Smooth muscle cell (in vitro differentiated cells): ENCODE data around the gene NTSR2. TPM values are rescaled to one million over a fixed set of nuclear protein-coding genes. Genes with fewer than 3 reads are reported as not detected.

Experiments used
- DNase-seq: peaks from one replicate; lab custom pipeline; 2025; ENCODE audit not compliant: unreplicated experiment; lab: John Stamatoyannopoulos, UW
- H2AFZ ChIP-seq: fragments of 200-600 bp; sonication (generic); 2 replicates; pipeline ENCODE4 v1.6.0; 2016; ENCODE audit warnings: antibody characterized with exemption, low read depth, mild to moderate bottlenecking
- H3F3A ChIP-seq: fragments of 200-600 bp; sonication (generic); 2 replicates; pipeline ENCODE4 v1.6.0; 2017; ENCODE audit warnings: antibody characterized with exemption, low read depth
- H3K27ac ChIP-seq: fragments of 200-600 bp; sonication (generic); 2 replicates; pipeline ENCODE4 v1.5.1; 2016; ENCODE audit warnings: low read depth, mild to moderate bottlenecking
- H3K27me3 ChIP-seq: fragments of 200-600 bp; sonication (generic); 2 replicates; pipeline ENCODE4 v1.6.1; 2016; ENCODE audit warnings: low read depth, mild to moderate bottlenecking
- H3K36me3 ChIP-seq: fragments of 200-600 bp; sonication (generic); 2 replicates; pipeline ENCODE4 v1.5.1; 2016; ENCODE audit warnings: low read depth
- H3K4me1 ChIP-seq: fragments of 200-600 bp; sonication (generic); 2 replicates; pipeline ENCODE4 v1.5.1; 2016; ENCODE audit warnings: low read depth
- H3K4me2 ChIP-seq: fragments of 200-600 bp; sonication (generic); 2 replicates; pipeline ENCODE4 v1.6.0; 2016; ENCODE audit warnings: mild to moderate bottlenecking
- H3K4me3 ChIP-seq: fragments of 200-600 bp; sonication (generic); 2 replicates; pipeline ENCODE4 v1.5.1; 2016; ENCODE audit warnings: mild to moderate bottlenecking
- H3K79me2 ChIP-seq: fragments of 200-600 bp; sonication (generic); 2 replicates; pipeline ENCODE4 v1.6.0; 2016; ENCODE audit warnings: low read depth, mild to moderate bottlenecking
- H3K9ac ChIP-seq: fragments of 200-600 bp; sonication (generic); 2 replicates; pipeline ENCODE4 v1.6.0; 2016; ENCODE audit warnings: low read depth
- H3K9me3 ChIP-seq: fragments of 200-600 bp; sonication (generic); replicated peaks from 2 replicates; pipeline ENCODE4 v1.5.1; 2016; ENCODE audit warnings: low read depth
- H4K20me1 ChIP-seq: fragments of 200-600 bp; sonication (generic); 2 replicates; pipeline ENCODE4 v1.6.0; 2016; ENCODE audit warnings: low read depth
- CTCF ChIP-seq: fragments of 200-600 bp; sonication (generic); IDR thresholded peaks from 2 replicates; pipeline ENCODE4 v1.5.1; 2017; ENCODE audit warnings: borderline replicate concordance, mild to moderate bottlenecking, antibody characterized with exemption; ENCODE audit not compliant: insufficient read depth, poor library complexity, severe bottlenecking
- WGBS: methylation state at CpG from one replicate; pipeline ENCODE4 v1.1.7; 2016; ENCODE audit warnings: low lambda C conversion rate; 5-methylcytosine and 5-hydroxymethylcytosine counted together
- polyA plus RNA-seq: library from polyadenylated mRNA; unstranded; fragments of >200 nt; fragmentation: Nextera tagmentation; extraction: Ambion mirVana; gene quantifications from 2 replicates; pipeline ENCODE4 v1.2.1, GENCODE V29; 2016
- total RNA-seq: library from RNA; depleted of rRNA; stranded (reverse); fragments of >200 nt; gene quantifications from 2 replicates; pipeline ENCODE4 v1.2.3, GENCODE V29; 2014

NTSR2 gene
- total and polyA plus RNA-seq, 2 experiments from 2014 or later = not detected

- 86% methylated on average over 16 of the region's 16 CpGs for WGBS
- H2AFZ ChIP-seq = no peak overlapping the region
- H3K4me1 ChIP-seq = no peaks in the 10 kb centered on the region
- DNase-seq = no peak
- H3F3A ChIP-seq = no peaks in the 10 kb centered on the region
- H3K9me3 ChIP-seq = no peaks in the 10 kb centered on the region
- no peak for TF ChIP-seq CTCF
- no peak overlapping the region for H3K4me2 ChIP-seq
- H3K36me3 ChIP-seq = no peaks in the 10 kb centered on the region
- H3K4me3 ChIP-seq = no peak overlapping the region
- H3K79me2 ChIP-seq = no peaks in the 10 kb centered on the region
- peaks cover 32% of the 10 kb centered on the region for H3K27me3 ChIP-seq
- H3K9ac ChIP-seq = no peak overlapping the region
- H4K20me1 ChIP-seq = no peaks in the 10 kb centered on the region
- H3K27ac ChIP-seq = no peak overlapping the region
Measured at GRCh38 chr2:11667866-11668637, 1.9 kb downstream of the NTSR2 start.

GRCh38 chr2:11667194-11667593, 2.8 kb downstream of the NTSR2 start:
- no peak overlapping the region for H2AFZ ChIP-seq
- H3K4me2 ChIP-seq = no peak overlapping the region
- WGBS = 71% methylated on average over 3 of the region's 3 CpGs
- H3K27me3 ChIP-seq = peaks cover 24% of the 10 kb centered on the region
- no peak for DNase-seq
- no peak overlapping the region for H3K4me3 ChIP-seq
- H3K9ac ChIP-seq = no peak overlapping the region
- H3K36me3 ChIP-seq = no peaks in the 10 kb centered on the region
- H4K20me1 ChIP-seq = no peaks in the 10 kb centered on the region
- no peak overlapping the region for H3K27ac ChIP-seq
- no peak for TF ChIP-seq CTCF
- no peaks in the 10 kb centered on the region for H3K9me3 ChIP-seq
- H3K79me2 ChIP-seq = no peaks in the 10 kb centered on the region
- no peaks in the 10 kb centered on the region for H3F3A ChIP-seq
- H3K4me1 ChIP-seq = no peaks in the 10 kb centered on the region

- H3K9me3 ChIP-seq = no peaks in the 10 kb centered on the region
- H3K36me3 ChIP-seq = no peaks in the 10 kb centered on the region
- peaks cover 11% of the 10 kb centered on the region for H3K27me3 ChIP-seq
- TF ChIP-seq CTCF = no peak
- H3K27ac ChIP-seq = no peak overlapping the region
- no peak for DNase-seq
- WGBS = 90% methylated on average over 10 of the region's 10 CpGs
- H3K4me1 ChIP-seq = no peaks in the 10 kb centered on the region
- H3K9ac ChIP-seq = no peak overlapping the region
- no peak overlapping the region for H2AFZ ChIP-seq
- H3K79me2 ChIP-seq = no peaks in the 10 kb centered on the region
- no peaks in the 10 kb centered on the region for H3F3A ChIP-seq
- H3K4me3 ChIP-seq = no peak overlapping the region
- H4K20me1 ChIP-seq = no peaks in the 10 kb centered on the region
- no peak overlapping the region for H3K4me2 ChIP-seq
Measured at GRCh38 chr2:11665510-11666362, 4.3 kb downstream of the NTSR2 start.
